GM12878 (cell line): ENCODE measurements around the gene LSMEM2. TPM values are rescaled to one million over a fixed set of nuclear protein-coding genes. Genes with fewer than 3 reads are reported as not detected.
A peak's percentile ranks its signal among the peaks of the same experiment; 100 is the strongest.

Source experiments
- ATAC-seq: fragments of 200-7000 bp; cut with Tn5 transposase; 3 replicates; pipeline ENCODE4 v1.9.1; 2020; ENCODE audit warnings: mild to moderate bottlenecking, moderate library complexity
- BruUV-seq: library from RNA; stranded (reverse); fragments of 400-500 nt; replicated peaks from 2 replicates; lab custom pipeline; 2021; lab: Mats Ljungman, UMichigan
- CTCF ChIA-PET: fragments of 300-600 bp; sonication (Branson Sonifier 250); formaldehyde crosslinking; extraction: SDS; loops from one replicate; lab custom pipeline; 2021; ENCODE audit warnings: inconsistent platforms; lab: Yijun Ruan, JAX
- POLR2A ChIA-PET: fragments of 350-600 bp; formaldehyde crosslinking; extraction: SDS; loops from one replicate; lab custom pipeline; 2021; ENCODE audit warnings: inconsistent platforms; lab: Charles Lee
- RAD21 ChIA-PET: fragments of 300-600 bp; sonication (Branson Sonifier 250); formaldehyde crosslinking; loops from one replicate; lab custom pipeline; 2023; ENCODE audit warnings: antibody characterized with exemption; ENCODE audit not compliant: unreplicated experiment; lab: Charles Lee
- SMC1A ChIA-PET: fragments of 300-600 bp; sonication (Branson Sonifier 250); formaldehyde crosslinking; loops from one replicate; lab custom pipeline; 2023; ENCODE audit not compliant: unreplicated experiment, uncharacterized antibody; lab: Charles Lee
- DNase-seq: peaks from one replicate; pipeline ENCODE4 v3.0.0-alpha.2; 2011; ENCODE audit warnings: low read depth, low spot score
- FAIRE-seq: peaks from 3 replicates; lab custom pipeline; 2011; peaks lifted over from hg19 to GRCh38; lab: Jason Lieb, UNC
- H2AFZ ChIP-seq: 2 replicates; pipeline ENCODE4 v1.6.0; 2011; ENCODE audit warnings: low read depth, low read length, control low read depth; ENCODE audit not compliant: control insufficient read depth
- H3K27ac ChIP-seq: 2 replicates; pipeline ENCODE4 v1.5.1; 2011; ENCODE audit warnings: control low read depth; ENCODE audit not compliant: control insufficient read depth, insufficient read depth
- H3K27me3 ChIP-seq, 2 experiments: replicated peaks in 1 of 2; 2 replicates each; pipeline versions ENCODE4 v1.6.0 to v1.6.1; 2011; ENCODE audit warnings: low read length in 1 of 2; ENCODE audit not compliant: control insufficient read depth in 2 of 2, insufficient read depth in 2 of 2
- H3K36me3 ChIP-seq, 2 experiments: 2 replicates each; pipeline ENCODE4 v1.5.1; 2011; ENCODE audit warnings: low read length in 1 of 2; ENCODE audit not compliant: control insufficient read depth in 2 of 2, insufficient read depth in 2 of 2
- H3K4me1 ChIP-seq: 2 replicates; pipeline ENCODE4 v1.6.1; 2011; ENCODE audit warnings: mild to moderate bottlenecking, low read length, moderate library complexity, mixed read lengths; ENCODE audit not compliant: control insufficient read depth, insufficient read depth
- H3K4me2 ChIP-seq: 2 replicates; pipeline ENCODE4 v1.6.0; 2011; ENCODE audit warnings: control low read depth; ENCODE audit not compliant: control insufficient read depth, insufficient read depth
- H3K4me3 ChIP-seq: fragments of 200-600 bp; sonication (generic); 2 replicates; pipeline ENCODE4 v1.5.1; 2016
- H3K79me2 ChIP-seq: 2 replicates; pipeline ENCODE4 v1.6.0; 2011; ENCODE audit warnings: low read length; ENCODE audit not compliant: control insufficient read depth, insufficient read depth
- H3K9ac ChIP-seq: 2 replicates; pipeline ENCODE4 v1.8.0; 2011; ENCODE audit warnings: low read length, control low read depth, mixed read lengths; ENCODE audit not compliant: control insufficient read depth, insufficient read depth
- H3K9me3 ChIP-seq: replicated peaks from 3 replicates; pipeline ENCODE4 v1.5.1; 2011; ENCODE audit warnings: mild to moderate bottlenecking, low read length; ENCODE audit not compliant: control insufficient read depth, insufficient read depth
- H4K20me1 ChIP-seq: 2 replicates; pipeline ENCODE4 v1.6.0; 2011; ENCODE audit not compliant: control insufficient read depth, insufficient read depth
- CHD2 ChIP-seq: IDR thresholded peaks from 2 replicates; pipeline ENCODE4 v1.6.1; 2011; ENCODE audit warnings: low read depth, low read length, improper control_type of control experiment, borderline replicate concordance
- FOS ChIP-seq: IDR thresholded peaks from 3 replicates; pipeline ENCODE4 v1.6.1; 2011; ENCODE audit warnings: borderline replicate concordance; ENCODE audit not compliant: insufficient read length; ENCODE audit errors: extremely low read depth
- HDAC2 ChIP-seq: fragments of 200-600 bp; sonication (generic); IDR thresholded peaks from 2 replicates; pipeline ENCODE4 v1.6.1; 2017
- MTA2 ChIP-seq: fragments of 450-650 bp; IDR thresholded peaks from 2 replicates; pipeline ENCODE4 v1.6.1; 2016; ENCODE audit warnings: low read depth, mild to moderate bottlenecking, moderate library complexity
- MYC ChIP-seq: IDR thresholded peaks from 2 replicates; pipeline ENCODE4 v1.6.1; 2011; ENCODE audit warnings: mild to moderate bottlenecking, low read length, moderate library complexity, inconsistent platforms; ENCODE audit not compliant: insufficient read depth, insufficient replicate concordance, insufficient read length, severe bottlenecking
- POLR2A ChIP-seq: IDR thresholded peaks from 2 replicates; pipeline ENCODE4 v1.6.1; 2011; ENCODE audit warnings: low read depth, mild to moderate bottlenecking, low read length
- RAD21 ChIP-seq: IDR thresholded peaks from 2 replicates; pipeline ENCODE4 v1.6.1; 2011; ENCODE audit warnings: mild to moderate bottlenecking, low read depth, low read length, moderate library complexity; ENCODE audit not compliant: insufficient read depth
- SMAD5 ChIP-seq: IDR thresholded peaks from 2 replicates; pipeline ENCODE4 v1.6.1; 2016; ENCODE audit warnings: antibody characterized with exemption, low read depth
- SUPT20H ChIP-seq: IDR thresholded peaks from 2 replicates; pipeline ENCODE4 v1.6.1; 2011; ENCODE audit warnings: low read depth, mild to moderate bottlenecking, low read length, moderate library complexity, borderline replicate concordance; ENCODE audit not compliant: control insufficient read depth
- WGBS: methylation state at CpG from one replicate; pipeline ENCODE4 v1.1.6; 2016; ENCODE audit warnings: low lambda C conversion rate; ENCODE audit not compliant: insufficient replicate concordance, insufficient coverage; ENCODE audit errors: missing lambda C conversion rate; 5-methylcytosine and 5-hydroxymethylcytosine counted together
- in situ Hi-C: fragments of 300-500 bp; cut with MboI; formaldehyde crosslinking; loops from 9 replicates; pipeline ENCODE4 v1.14.3; 2018; ENCODE audit warnings: mixed read lengths
- intact Hi-C: fragments of 100-400 bp; cut with micrococcal nuclease; formaldehyde crosslinking; loops from one replicate; pipeline ENCODE4 v1.14.2; 2022; ENCODE audit not compliant: unreplicated experiment
- polyA plus RNA-seq, 11 experiments: library from polyadenylated mRNA; depleted of rRNA in 4 of 11; unstranded in 6 of 11; stranded (reverse) in 5 of 11; fragments of >200 nt; fragmentation: Nextera tagmentation in 4 of 11; fragmentation: Illumina TruSeq in 1 of 11; extraction: Ambion mirVana in 4 of 11; extraction: Trizol in 1 of 11; gene quantifications; 1 replicate in 1 of 11; 2 replicates in 10 of 11; pipeline versions ENCODE4 v1.2.1 to v1.2.3, GENCODE V29; 2011 to 2016; ENCODE audit warnings: inconsistent platforms in 2 of 11, missing spikeins in 2 of 11, low read depth in 1 of 11
- total RNA-seq, 4 experiments: library from RNA; depleted of rRNA in 3 of 4; stranded (reverse); fragments of >200 nt in 3 of 4; fragmentation: Illumina TruSeq in 1 of 4; extraction: Trizol in 1 of 4; gene quantifications; 2 replicates each; pipeline versions ENCODE4 v1.2.1 to v1.2.3, GENCODE V29; 2013 to 2021
- TF ChIP-seq, protein P1 (sequence below): fragments of 450-650 bp; IDR thresholded peaks from 2 replicates; pipeline ENCODE4 v1.6.1; 2018; ENCODE audit warnings: mild to moderate bottlenecking, low read depth, moderate library complexity; ENCODE audit not compliant: partially characterized antibody

LSMEM2 gene
- total and polyA plus RNA-seq, 10 of the 15 experiments (the other 5 are each of a cell fraction or from before 2014, with no cell fraction given): 0.17 TPM; not detected in 9

DNA sequence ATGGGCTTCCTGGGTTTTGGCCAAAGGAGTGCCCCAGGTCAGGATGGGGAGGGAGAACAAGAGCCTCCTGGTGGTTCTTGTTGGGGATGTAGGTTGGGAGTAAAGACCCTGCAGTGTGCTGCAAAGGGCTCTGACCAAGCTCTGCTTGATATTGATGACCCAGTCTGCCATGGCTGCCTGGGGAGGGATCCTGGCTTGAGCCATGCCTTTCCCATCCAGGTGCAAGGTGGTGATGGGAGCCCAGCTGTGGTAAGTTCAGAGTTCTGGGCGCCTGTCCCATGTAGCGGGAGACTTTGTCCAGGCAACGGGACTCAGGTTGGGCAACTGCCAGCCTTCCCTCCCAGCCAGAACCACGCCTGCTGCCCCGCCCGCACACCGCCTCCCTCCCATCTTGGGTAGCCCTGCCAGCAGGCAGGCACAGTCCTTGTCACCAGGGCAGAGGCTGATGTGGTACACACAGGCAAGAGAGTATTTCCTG lies 40.3 kb upstream of the LSMEM2 start:
- in situ Hi-C loops: no loop called here
- WGBS: 6% methylated on average over 7 of the region's 7 CpGs

DNA sequence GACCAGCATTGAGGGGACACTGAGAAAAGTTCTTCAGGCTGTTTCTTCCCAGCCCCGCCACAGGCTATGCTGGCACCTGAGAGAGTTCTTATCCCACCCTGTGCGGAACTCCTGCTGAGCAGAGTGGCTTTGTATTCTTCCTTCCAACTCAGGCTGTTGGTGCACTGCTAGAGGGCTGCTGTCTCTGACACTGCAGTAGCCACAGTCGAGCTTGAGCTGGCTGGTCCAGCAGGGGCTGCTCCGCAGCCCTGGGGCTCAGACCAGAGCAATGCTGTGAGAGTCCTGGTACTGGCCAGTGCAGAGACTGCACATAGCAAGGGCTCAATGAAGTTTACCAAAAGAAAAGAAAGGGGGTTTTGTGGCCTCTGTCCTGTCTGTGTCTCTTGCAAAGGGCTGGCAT lies 39.2 kb upstream of the LSMEM2 start:
- H2AFZ ChIP-seq: no peak overlapping the region
- SMC1A ChIA-PET: interaction anchor here (0.6 to 0.8 kb wide), 3 partner anchors 9 to 1833 kb away, joined by 3 to 4 read pairs (median 4); no protein-coding TSS in a partner anchor
- H3K4me3 ChIP-seq: no peak overlapping the region; the same call in 1 of the 2 replicates
- FAIRE-seq: no peak
- H3K9me3 ChIP-seq: no peaks in the 10 kb centered on the region
- intact Hi-C loops: loop anchor here (5.0 kb wide), 1 partner anchor 98 kb away; no protein-coding TSS in a partner anchor
- peaks cover 79% of the 10 kb centered on the region for H3K79me2 ChIP-seq
- peaks cover 0 to 4% of the 10 kb centered on the region in 2 experiments; a peak in 3 of 4 replicates for H3K36me3 ChIP-seq
- in situ Hi-C loops: no loop called here
- no peak for DNase-seq
- POLR2A ChIA-PET: no interaction called here
- TF ChIP-seq SMAD5: no peak
- TF ChIP-seq RAD21: no peak
- TF ChIP-seq POLR2A: peak; percentile 7; the same call in 1 of the 2 replicates
- TF ChIP-seq, protein P1, sequence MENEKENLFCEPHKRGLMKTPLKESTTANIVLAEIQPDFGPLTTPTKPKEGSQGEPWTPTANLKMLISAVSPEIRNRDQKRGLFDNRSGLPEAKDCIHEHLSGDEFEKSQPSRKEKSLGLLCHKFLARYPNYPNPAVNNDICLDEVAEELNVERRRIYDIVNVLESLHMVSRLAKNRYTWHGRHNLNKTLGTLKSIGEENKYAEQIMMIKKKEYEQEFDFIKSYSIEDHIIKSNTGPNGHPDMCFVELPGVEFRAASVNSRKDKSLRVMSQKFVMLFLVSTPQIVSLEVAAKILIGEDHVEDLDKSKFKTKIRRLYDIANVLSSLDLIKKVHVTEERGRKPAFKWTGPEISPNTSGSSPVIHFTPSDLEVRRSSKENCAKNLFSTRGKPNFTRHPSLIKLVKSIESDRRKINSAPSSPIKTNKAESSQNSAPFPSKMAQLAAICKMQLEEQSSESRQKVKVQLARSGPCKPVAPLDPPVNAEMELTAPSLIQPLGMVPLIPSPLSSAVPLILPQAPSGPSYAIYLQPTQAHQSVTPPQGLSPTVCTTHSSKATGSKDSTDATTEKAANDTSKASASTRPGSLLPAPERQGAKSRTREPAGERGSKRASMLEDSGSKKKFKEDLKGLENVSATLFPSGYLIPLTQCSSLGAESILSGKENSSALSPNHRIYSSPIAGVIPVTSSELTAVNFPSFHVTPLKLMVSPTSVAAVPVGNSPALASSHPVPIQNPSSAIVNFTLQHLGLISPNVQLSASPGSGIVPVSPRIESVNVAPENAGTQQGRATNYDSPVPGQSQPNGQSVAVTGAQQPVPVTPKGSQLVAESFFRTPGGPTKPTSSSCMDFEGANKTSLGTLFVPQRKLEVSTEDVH: no peak
- no peak overlapping the region for H3K27ac ChIP-seq
- H3K4me1 ChIP-seq: peaks cover 46% of the 10 kb centered on the region
- WGBS: 86% methylated on average over 4 of the region's 4 CpGs
- no peak overlapping the region for H3K9ac ChIP-seq
- peak overlapping the region; percentile 39 for H3K4me2 ChIP-seq
- no peak for ATAC-seq
- CTCF ChIA-PET: no interaction called here
- RAD21 ChIA-PET: interaction anchor here (5.1 kb wide), 1 partner anchor 12 kb away, joined by 36 read pairs; no protein-coding TSS in a partner anchor
- BruUV-seq: no TSS peak
- peaks cover 12% of the 10 kb centered on the region for H4K20me1 ChIP-seq
- no peaks in the 10 kb centered on the region for H3K27me3 ChIP-seq

More for the DNA sequence above, 40.3 kb upstream of the LSMEM2 start:
- CTCF ChIA-PET: interaction anchor here (2.2 to 3.9 kb wide), 2 partner anchors 8 to 12 kb away, joined by 19 to 27 read pairs; no protein-coding TSS in a partner anchor
- SMC1A ChIA-PET: interaction anchor here (0.9 kb wide), 1 partner anchor 8 kb away, joined by 4 read pairs; no protein-coding TSS in a partner anchor
- H3K9ac ChIP-seq: peak overlapping the region; percentile 90
- ATAC-seq: no peak
- H2AFZ ChIP-seq: no peak overlapping the region
- no peaks in the 10 kb centered on the region for H3K27me3 ChIP-seq
- RAD21 ChIA-PET: interaction anchor here (1.4 kb wide), 1 partner anchor 8 kb away, joined by 7 read pairs; no protein-coding TSS in a partner anchor
- H4K20me1 ChIP-seq: peaks cover 12% of the 10 kb centered on the region
- peak overlapping the region; percentile 91 for H3K27ac ChIP-seq
- H3K4me2 ChIP-seq: peak overlapping the region; percentile 65
- intact Hi-C loops: loop anchor here (5.0 kb wide), 1 partner anchor 99 kb away; no protein-coding TSS in a partner anchor
- FAIRE-seq: no peak
- no peaks in the 10 kb centered on the region for H3K9me3 ChIP-seq
- peaks cover 41% of the 10 kb centered on the region for H3K4me1 ChIP-seq
- peak overlapping the region; percentile 100 for H3K4me3 ChIP-seq
- POLR2A ChIA-PET: interaction anchor here (1.2 to 4.0 kb wide), 2 partner anchors 8 to 10 kb away, joined by 5 to 38 read pairs; no protein-coding TSS in a partner anchor
- no peak for TF ChIP-seq MYC
- no peak for TF ChIP-seq MTA2
- no peak for TF ChIP-seq CHD2
- TF ChIP-seq SUPT20H: no peak
- TF ChIP-seq HDAC2: no peak
- no peak for TF ChIP-seq FOS
- H3K36me3 ChIP-seq: peaks cover 0 to 2% of the 10 kb centered on the region in 2 experiments; a peak in 2 of 4 replicates
- no TSS peak for BruUV-seq
- no peak for DNase-seq
- H3K79me2 ChIP-seq: peaks cover 73% of the 10 kb centered on the region
